ENCODE measurements around the gene STK11.

DNA sequence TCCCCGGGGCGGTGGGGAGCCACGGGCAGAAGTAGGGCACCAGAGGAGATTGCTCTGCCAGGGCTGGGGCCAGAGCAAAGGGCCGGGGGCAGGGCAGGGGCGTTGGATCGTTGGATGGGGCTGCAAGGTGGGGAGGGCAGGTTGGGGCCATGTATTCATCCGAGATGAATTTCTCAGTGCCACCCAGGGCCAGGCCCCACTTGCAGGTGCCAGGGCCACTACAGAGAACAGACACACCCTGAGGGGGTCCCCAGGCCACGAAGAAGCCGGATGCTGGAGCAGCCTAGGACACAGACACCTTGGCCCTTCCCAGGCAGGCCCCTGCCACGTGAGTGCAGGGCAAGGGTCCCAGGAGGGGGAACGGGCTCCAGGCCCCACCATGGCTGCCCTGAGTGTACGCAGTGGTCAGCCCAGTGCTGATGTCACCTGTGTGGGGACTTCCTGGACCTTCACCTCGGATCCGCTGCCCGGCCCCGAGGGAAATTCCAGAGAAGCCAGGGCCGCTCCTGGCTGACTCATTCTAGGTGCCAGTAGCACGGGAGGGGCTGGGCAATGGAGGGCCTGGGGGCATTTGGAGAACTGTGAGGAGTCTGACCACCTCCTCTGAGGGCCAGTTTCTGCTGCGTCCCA lies 21.9 kb upstream of the STK11 start:
- TF ChIP-seq CTCF (IDR thresholded peaks at IDR 0.05 in 8 of 11, conservative IDR thresholded peaks at IDR 0.05 in 3 of 11) (no peak), POLR2A (IDR thresholded peaks at IDR 0.05) (no peak)
